Naive B cell (primary cell): Measurements from ENCODE around the gene GPR150. TPM values are rescaled to one million over a fixed set of nuclear protein-coding genes. Genes with fewer than 3 reads are reported as not detected.
A peak's percentile ranks its signal among the peaks of the same experiment; 100 is the strongest.

ENCODE experiments used
- ATAC-seq, 2 donors: fragments of 150-1000 bp; cut with Tn5 transposase; 2 replicates each; pipeline ENCODE4 v1.10.0; 2021; ENCODE audit warnings: low read depth in 2 of 2, mild to moderate bottlenecking in 2 of 2, moderate library complexity in 2 of 2
- DNase-seq: peaks from one replicate; pipeline ENCODE4 v3.0.0; 2022
- H3K27ac Mint-ChIP-seq, 6 donors: one replicate each; pipeline ENCODE4 v1.8.0; 2020 to 2022; ENCODE audit warnings: mild to moderate bottlenecking in 6 of 6, mixed read lengths in 6 of 6, moderate library complexity in 5 of 6, inconsistent platforms in 2 of 6
- H3K27me3 Mint-ChIP-seq, 3 donors: one replicate each; pipeline ENCODE4 v1.8.0; 2021 to 2022; ENCODE audit warnings: mixed read lengths in 3 of 3, mild to moderate bottlenecking in 1 of 3
- H3K36me3 Mint-ChIP-seq, 2 donors: one replicate each; pipeline ENCODE4 v1.8.0; 2020 to 2022; ENCODE audit warnings: mixed read lengths in 2 of 2, inconsistent platforms in 1 of 2, mild to moderate bottlenecking in 1 of 2
- H3K4me1 Mint-ChIP-seq, 3 donors: one replicate each; pipeline ENCODE4 v1.8.0; 2020 to 2022; ENCODE audit warnings: mixed read lengths in 3 of 3, inconsistent platforms in 1 of 3, mild to moderate bottlenecking in 1 of 3, moderate library complexity in 1 of 3
- H3K4me3 Mint-ChIP-seq, 8 donors: one replicate each; pipeline ENCODE4 v1.8.0; 2020 to 2022; ENCODE audit warnings: mild to moderate bottlenecking in 8 of 8, mixed read lengths in 8 of 8, moderate library complexity in 8 of 8, inconsistent platforms in 2 of 8
- H3K9me3 Mint-ChIP-seq, 7 donors: one replicate each; pipeline ENCODE4 v1.8.0; 2020 to 2022; ENCODE audit warnings: mixed read lengths in 7 of 7, mild to moderate bottlenecking in 5 of 7, inconsistent platforms in 2 of 7, moderate library complexity in 1 of 7
- polyA plus RNA-seq, 6 donors: library from polyadenylated mRNA; unstranded; fragments of 300-500 nt; fragmentation: Illumina TruSeq; gene quantifications; one replicate each; pipeline ENCODE4 v1.2.3, GENCODE V29; 2021; ENCODE audit warnings: low read depth in 6 of 6

GPR150 gene
- polyA plus RNA-seq, result under 1 TPM in 5 of 6 donors, not detected in 1; 0.33 to 0.71 (median 0.61) TPM

DNA sequence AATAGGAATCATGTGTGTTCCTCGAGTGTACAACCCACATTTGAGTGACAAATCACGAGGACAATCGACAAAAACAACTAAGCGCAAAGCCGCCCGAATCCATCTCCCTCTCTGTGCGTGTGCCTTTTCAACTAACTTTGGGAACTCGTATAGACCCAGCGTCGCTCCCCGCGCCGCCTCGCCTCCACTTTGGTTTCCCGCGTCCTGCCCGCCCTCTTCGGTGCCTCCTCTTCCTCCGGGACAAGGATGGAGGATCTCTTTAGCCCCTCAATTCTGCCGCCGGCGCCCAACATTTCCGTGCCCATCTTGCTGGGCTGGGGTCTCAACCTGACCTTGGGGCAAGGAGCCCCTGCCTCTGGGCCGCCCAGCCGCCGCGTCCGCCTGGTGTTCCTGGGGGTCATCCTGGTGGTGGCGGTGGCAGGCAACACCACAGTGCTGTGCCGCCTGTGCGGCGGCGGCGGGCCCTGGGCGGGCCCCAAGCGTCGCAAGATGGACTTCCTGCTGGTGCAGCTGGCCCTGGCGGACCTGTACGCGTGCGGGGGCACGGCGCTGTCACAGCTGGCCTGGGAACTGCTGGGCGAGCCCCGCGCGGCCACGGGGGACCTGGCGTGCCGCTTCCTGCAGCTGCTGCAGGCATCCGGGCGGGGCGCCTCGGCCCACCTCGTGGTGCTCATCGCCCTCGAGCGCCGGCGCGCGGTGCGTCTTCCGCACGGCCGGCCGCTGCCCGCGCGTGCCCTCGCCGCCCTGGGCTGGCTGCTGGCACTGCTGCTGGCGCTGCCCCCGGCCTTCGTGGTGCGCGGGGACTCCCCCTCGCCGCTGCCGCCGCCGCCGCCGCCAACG is at the start of gene GPR150:
GPR150 (plus strand) TSS at position 58 of the 840 bp plus-strand sequence; CDS start at position 247, 189 bp downstream.
- Mint-ChIP-seq H3K4me1 (peaks cover 22 to 26% (median 25%) of the 10 kb centered on the region in 3 donors), H3K9me3 (no peaks in the 10 kb centered on the region), H3K27ac (peak within 1 kb of the TSS; percentile 34 to 93 (median 66))

DNA sequence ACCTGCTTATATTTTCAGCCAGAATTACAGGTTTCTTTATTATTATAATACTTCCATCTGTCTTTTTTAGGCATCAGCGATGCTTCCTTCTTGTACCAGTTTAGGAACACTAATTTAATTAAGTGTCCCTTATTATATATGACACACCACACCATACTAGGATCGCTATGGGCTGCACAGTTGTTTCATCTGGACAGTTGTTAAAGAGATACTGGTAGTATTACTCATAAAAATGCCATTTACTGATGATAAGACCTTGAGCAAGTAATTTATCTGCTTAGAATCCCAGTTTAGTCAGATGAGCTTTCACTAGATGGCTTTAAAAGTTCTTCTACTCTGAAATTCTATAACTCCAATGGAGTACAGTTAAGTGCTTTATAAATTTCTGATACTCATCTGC is 47.9 kb upstream of the GPR150 start:
- Mint-ChIP-seq H3K27ac (no peak overlapping the region), H3K4me1 (no peaks in the 10 kb centered on the region), H3K4me3 (no peak overlapping the region), H3K36me3 (peaks cover 19 to 40% of the 10 kb centered on the region in 2 donors), H3K9me3 (peaks cover 0 to 3% (median 0%) of the 10 kb centered on the region in 7 donors), H3K27me3 (no peaks in the 10 kb centered on the region)
- ATAC-seq (no peak), DNase-seq (no peak)

More for the DNA sequence above, at the start of gene GPR150:
- peak; percentile 76 to 81 for ATAC-seq
- no peaks in the 10 kb centered on the region for H3K36me3 Mint-ChIP-seq
- H3K4me3 Mint-ChIP-seq, result peak within 1 kb of the TSS; percentile 83 to 98 (median 92)
- no peaks in the 10 kb centered on the region for H3K27me3 Mint-ChIP-seq
- peak; percentile 73 for DNase-seq

DNA sequence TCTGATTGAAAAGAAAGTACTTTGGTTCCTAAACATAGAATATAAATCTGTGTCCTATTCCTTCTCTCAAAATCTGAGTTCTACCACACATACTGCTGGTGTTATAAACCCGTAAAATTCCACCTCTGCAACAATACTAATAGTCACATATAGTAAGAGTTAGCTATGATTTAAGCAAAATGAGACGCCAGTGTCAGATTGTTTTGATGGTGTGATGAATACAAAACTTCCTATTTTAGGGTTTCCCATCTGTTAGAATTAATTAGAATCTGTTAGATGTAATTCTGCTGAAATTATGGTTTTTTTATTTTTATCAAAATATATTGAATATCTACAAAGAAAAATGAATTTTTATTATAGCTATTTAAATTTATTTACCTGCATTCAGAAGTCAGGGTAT is 38.3 kb upstream of the GPR150 start:
- Mint-ChIP-seq H3K27me3 (no peaks in the 10 kb centered on the region), H3K9me3 (no peaks in the 10 kb centered on the region), H3K27ac (no peak overlapping the region), H3K36me3 (peaks cover 8 to 11% of the 10 kb centered on the region in 2 donors), H3K4me3 (no peak overlapping the region), H3K4me1 (no peaks in the 10 kb centered on the region)
- ATAC-seq, result no peak
- DNase-seq, result no peak

DNA sequence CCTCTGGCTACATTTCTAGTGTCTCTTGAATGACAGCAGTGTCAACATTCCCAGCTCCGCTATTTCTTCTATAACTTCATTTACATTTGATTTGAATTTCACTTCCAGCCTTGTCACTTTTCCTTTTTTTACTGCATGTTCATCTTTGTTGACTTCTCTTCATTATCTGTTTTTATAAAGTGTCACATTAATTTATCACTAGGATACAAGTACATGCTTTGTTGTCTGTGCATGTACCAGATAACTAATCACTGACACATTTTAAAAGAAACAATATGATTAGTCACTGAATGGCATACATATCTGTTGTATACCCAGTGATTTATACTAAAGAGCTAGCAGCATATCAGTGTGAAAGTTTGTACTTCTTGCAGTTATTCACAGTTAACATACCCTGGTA is 35.9 kb upstream of the GPR150 start:
- Mint-ChIP-seq H3K36me3 (peaks cover 8 to 11% of the 10 kb centered on the region in 2 donors), H3K4me1 (no peaks in the 10 kb centered on the region), H3K27me3 (no peaks in the 10 kb centered on the region), H3K4me3 (no peak overlapping the region), H3K27ac (no peak overlapping the region), H3K9me3 (no peaks in the 10 kb centered on the region)
- DNase-seq, result no peak
- no peak for ATAC-seq

DNA sequence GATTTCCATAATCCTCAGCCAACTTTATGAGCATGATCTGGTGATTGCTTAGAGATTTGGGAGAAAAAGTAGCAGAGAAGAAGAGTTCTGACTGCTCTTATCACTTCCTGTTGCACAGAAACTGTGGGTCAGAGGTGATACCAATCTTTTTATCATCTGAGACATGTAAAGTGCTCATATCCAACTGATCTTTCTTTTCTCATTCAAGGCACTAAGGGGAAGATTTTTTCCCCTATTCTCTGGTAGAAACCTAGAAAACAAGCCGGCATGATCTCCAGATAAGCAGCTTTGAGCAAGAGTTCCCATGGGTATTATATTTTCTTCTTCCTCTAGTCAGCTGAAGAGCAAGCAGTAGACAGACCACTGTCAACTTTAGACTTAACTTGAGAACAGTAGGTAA is 29.0 kb upstream of the GPR150 start:
- Mint-ChIP-seq H3K27me3 (no peaks in the 10 kb centered on the region), H3K4me3 (no peak overlapping the region), H3K27ac (peak overlapping the region in 2 of 6 donors; percentile 24 to 39), H3K9me3 (no peaks in the 10 kb centered on the region), H3K36me3 (no peaks in the 10 kb centered on the region), H3K4me1 (peaks cover 0 to 5% (median 4%) of the 10 kb centered on the region in 3 donors)
- ATAC-seq, result no peak
- no peak for DNase-seq

DNA sequence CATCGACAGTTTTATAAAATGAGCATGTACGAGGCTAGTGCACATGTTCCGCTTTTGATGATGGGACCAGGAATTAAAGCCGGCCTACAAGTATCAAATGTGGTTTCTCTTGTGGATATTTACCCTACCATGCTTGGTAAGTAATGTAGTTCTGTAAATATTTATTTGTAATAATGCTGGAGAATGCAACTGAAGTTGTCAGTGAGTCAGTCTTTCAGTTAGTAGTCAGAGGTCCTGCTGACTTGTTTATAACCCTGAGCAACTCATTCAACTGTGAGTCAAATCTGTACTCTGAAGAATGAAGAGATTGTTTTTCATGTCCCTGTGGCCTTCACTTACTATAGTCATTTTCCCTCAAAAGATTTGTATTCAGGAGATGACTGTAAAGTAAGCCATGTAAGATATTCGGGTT is 28.4 kb upstream of the GPR150 start:
- no peak overlapping the region for H3K4me3 Mint-ChIP-seq
- DNase-seq (no peak), ATAC-seq (no peak)
- H3K36me3 Mint-ChIP-seq, result no peaks in the 10 kb centered on the region
- peaks cover 0 to 5% (median 4%) of the 10 kb centered on the region in 3 donors for H3K4me1 Mint-ChIP-seq
- no peaks in the 10 kb centered on the region for H3K27me3 Mint-ChIP-seq
- H3K27ac Mint-ChIP-seq, result no peak overlapping the region
- no peaks in the 10 kb centered on the region for H3K9me3 Mint-ChIP-seq

DNA sequence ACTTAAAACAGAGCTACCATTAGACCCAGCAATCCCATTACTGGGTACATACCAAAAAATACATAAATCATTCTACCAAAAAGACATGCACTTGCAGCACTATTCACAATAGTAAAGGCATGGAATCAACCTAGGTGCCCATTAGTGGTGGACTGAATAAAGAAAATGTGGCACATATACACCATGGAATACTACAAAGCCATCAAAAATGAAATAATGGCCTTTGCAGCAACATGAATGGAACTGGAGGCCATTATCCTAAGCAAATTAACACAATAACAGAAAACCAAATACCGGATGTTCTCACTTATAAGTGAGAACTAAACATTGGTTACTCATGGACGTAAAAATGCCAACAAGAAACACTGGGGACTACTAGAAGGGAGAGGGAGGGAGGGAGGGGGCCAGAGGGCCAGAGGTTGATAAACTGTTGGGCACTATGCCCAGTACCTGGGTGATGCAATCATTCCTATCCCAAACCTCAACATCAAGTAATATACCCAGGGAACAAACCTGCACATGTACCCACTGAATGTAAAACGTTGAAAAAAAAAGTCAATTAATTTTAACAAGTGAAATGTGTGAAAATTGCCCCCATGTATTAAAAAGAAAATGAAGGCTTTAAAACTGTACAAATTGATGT is 24.5 kb upstream of the GPR150 start:
- Mint-ChIP-seq H3K4me1 (no peaks in the 10 kb centered on the region), H3K36me3 (no peaks in the 10 kb centered on the region), H3K9me3 (no peaks in the 10 kb centered on the region), H3K27ac (no peak overlapping the region), H3K4me3 (no peak overlapping the region), H3K27me3 (no peaks in the 10 kb centered on the region)
- DNase-seq (no peak), ATAC-seq (no peak)

DNA sequence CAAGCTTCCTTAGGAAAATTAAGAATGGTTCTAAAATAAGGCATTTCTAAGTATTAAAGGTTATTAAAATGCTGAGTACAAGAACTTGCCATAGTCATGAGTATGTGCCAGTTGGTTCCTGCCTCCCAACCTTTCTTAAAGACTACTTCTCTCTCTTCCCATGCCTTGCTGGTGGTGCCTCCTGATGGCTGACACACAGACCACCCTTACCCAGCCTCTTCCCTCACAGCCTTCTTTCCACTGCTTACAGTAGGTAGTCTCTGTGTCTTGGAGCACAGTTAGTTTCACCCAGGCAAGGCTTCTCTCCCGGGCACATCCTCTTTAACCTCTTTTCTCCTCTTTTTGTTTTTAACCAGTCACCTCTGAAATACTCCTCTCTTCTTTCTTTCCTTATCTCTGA is 20.6 kb upstream of the GPR150 start:
- Mint-ChIP-seq H3K9me3 (no peaks in the 10 kb centered on the region), H3K27ac (peak overlapping the region in 3 of 6 donors; percentile 25 to 69 (median 28)), H3K4me1 (no peaks in the 10 kb centered on the region), H3K27me3 (no peaks in the 10 kb centered on the region), H3K36me3 (peaks cover 0 to 7% of the 10 kb centered on the region in 2 donors), H3K4me3 (no peak overlapping the region)
- ATAC-seq, result no peak
- no peak for DNase-seq

DNA sequence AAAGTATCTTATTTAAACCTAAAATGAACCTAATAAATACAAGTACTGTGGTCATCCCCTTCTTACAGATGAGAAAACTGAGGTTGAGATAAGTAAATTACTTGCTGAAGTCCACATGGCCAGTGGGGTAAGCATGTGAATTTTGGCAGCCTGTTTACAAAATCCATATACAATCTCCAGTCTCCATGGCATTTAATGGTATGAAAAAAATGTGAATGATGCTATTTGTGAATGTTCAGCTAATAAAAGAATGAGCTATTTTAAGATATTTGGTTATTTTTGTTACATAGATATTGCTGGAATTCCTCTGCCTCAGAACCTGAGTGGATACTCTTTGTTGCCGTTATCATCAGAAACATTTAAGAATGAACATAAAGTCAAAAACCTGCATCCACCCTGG is 19.3 kb upstream of the GPR150 start:
- peaks cover 0 to 9% of the 10 kb centered on the region in 2 donors for H3K36me3 Mint-ChIP-seq
- no peaks in the 10 kb centered on the region for H3K9me3 Mint-ChIP-seq
- no peak overlapping the region for H3K27ac Mint-ChIP-seq
- H3K4me3 Mint-ChIP-seq, result no peak overlapping the region
- DNase-seq (no peak), ATAC-seq (no peak)
- no peaks in the 10 kb centered on the region for H3K4me1 Mint-ChIP-seq
- no peaks in the 10 kb centered on the region for H3K27me3 Mint-ChIP-seq

DNA sequence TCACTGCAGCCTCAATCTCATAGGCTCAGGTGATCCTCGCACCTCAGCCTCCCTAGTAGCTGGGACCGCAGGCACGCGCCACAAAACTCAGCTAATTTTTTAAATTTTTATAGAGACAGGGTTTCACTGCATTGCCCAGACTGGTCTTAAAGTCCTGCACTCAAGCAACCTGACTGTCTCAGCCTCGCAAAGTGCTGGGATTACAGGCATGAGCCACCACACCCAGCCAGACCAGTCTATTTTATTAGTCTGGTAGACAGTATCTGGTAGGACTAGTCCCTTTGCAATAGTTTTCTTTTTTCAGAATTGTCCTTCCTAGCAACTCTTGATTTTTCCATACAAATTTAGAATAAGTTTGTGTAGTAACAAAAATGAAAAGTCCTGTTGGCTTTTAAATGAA is 14.1 kb upstream of the GPR150 start:
- H3K4me1 Mint-ChIP-seq, result no peaks in the 10 kb centered on the region
- ATAC-seq (no peak), DNase-seq (no peak)
- H3K27ac Mint-ChIP-seq, result no peak overlapping the region
- peaks cover 0 to 9% of the 10 kb centered on the region in 2 donors for H3K36me3 Mint-ChIP-seq
- no peak overlapping the region for H3K4me3 Mint-ChIP-seq
- H3K9me3 Mint-ChIP-seq, result no peaks in the 10 kb centered on the region
- no peaks in the 10 kb centered on the region for H3K27me3 Mint-ChIP-seq

DNA sequence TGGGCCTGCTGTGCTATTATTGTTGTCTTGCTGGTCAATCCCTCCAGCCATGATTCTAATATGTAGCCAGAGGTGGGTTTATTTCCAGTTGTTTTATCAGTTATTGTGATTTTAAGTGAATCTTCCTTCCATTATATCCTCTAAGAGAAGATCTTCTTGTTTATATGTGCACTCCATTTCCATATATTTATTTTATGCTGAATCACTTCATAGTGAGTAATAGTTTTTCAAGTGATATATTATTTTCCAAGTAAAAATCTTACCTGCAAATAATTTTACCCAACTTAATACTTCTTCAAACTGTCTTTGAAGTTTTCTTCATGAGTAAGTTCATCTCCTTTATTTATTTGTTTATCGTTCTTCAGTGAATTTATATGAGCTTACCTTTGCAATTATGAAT is 13.5 kb upstream of the GPR150 start:
- H3K9me3 Mint-ChIP-seq, result no peaks in the 10 kb centered on the region
- peaks cover 0 to 4% of the 10 kb centered on the region in 2 donors for H3K36me3 Mint-ChIP-seq
- no peak overlapping the region for H3K27ac Mint-ChIP-seq
- no peak overlapping the region for H3K4me3 Mint-ChIP-seq
- no peak for ATAC-seq
- no peaks in the 10 kb centered on the region for H3K4me1 Mint-ChIP-seq
- DNase-seq, result no peak
- H3K27me3 Mint-ChIP-seq, result no peaks in the 10 kb centered on the region

DNA sequence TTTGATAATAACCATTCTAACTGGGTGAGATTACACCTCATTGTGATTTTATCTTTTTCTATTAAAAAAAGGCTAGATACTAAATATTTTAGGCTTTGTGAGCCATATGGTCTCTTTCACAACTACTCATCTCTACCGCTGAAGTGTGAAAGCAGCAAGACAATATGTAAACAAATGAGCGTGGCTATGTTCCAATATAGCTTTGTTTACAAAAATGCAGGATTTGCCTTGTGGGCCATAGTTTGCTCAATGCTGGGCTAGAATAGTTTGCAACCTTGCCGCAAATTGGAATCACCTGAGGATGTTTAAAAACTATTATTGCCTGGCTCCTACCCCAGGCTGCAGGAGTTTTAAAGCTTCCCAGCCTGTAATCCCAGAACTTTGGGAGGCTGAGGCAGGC is 10.2 kb upstream of the GPR150 start:
- Mint-ChIP-seq H3K4me3 (no peak overlapping the region), H3K27me3 (no peaks in the 10 kb centered on the region), H3K4me1 (no peaks in the 10 kb centered on the region), H3K27ac (no peak overlapping the region), H3K9me3 (peaks cover 5 to 17% (median 14%) of the 10 kb centered on the region in 7 donors), H3K36me3 (peaks cover 11 to 14% of the 10 kb centered on the region in 2 donors)
- no peak for DNase-seq
- no peak for ATAC-seq

DNA sequence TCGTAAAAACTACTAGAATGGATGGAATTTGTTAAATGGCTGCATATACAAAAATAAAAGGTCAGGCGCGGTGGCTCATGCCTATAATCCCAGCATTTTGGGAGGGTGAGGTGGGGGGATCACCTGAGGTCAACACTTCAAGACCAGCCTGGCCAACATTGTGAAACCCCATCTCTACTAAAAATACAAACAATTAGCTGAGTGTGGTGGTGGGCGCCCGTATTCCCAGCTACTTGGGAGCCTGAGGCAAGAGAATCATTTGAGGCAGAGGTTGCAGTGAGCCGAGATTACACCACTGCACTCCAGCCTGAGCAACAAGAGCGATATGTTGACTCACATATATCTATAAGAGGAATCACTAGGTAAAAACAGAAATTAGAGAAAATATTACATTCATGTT is 9.3 kb upstream of the GPR150 start:
- no peak overlapping the region for H3K4me3 Mint-ChIP-seq
- no peak overlapping the region for H3K27ac Mint-ChIP-seq
- no peaks in the 10 kb centered on the region for H3K27me3 Mint-ChIP-seq
- peaks cover 11 to 14% of the 10 kb centered on the region in 2 donors for H3K36me3 Mint-ChIP-seq
- DNase-seq (no peak), ATAC-seq (no peak)
- no peaks in the 10 kb centered on the region for H3K4me1 Mint-ChIP-seq
- H3K9me3 Mint-ChIP-seq, result peaks cover 5 to 20% (median 14%) of the 10 kb centered on the region in 7 donors

DNA sequence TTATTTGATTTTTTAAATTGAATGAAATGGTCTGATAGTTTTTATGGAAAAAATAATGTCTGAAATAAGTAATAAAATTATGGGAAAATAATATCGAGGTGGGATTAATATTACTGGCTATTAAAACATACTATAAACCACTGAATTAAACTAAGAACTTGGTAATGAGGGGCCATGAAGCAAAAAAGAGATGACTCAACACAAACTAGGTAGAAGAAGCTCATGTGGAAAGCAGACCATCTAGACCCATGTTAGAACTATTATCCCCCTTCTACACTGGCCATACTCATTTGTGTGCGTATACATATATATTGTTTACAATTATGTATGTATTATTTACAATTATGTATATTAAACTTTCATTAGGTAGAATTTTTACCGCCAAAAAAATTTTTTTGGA is 8.5 kb upstream of the GPR150 start:
- DNase-seq (no peak), ATAC-seq (no peak)
- Mint-ChIP-seq H3K9me3 (peaks cover 5 to 20% (median 14%) of the 10 kb centered on the region in 7 donors), H3K4me3 (no peak overlapping the region), H3K36me3 (peaks cover 11 to 14% of the 10 kb centered on the region in 2 donors), H3K4me1 (no peaks in the 10 kb centered on the region), H3K27me3 (no peaks in the 10 kb centered on the region), H3K27ac (no peak overlapping the region)
